ENCODE data around the gene CELF1.

The CELF1 gene

DNA sequence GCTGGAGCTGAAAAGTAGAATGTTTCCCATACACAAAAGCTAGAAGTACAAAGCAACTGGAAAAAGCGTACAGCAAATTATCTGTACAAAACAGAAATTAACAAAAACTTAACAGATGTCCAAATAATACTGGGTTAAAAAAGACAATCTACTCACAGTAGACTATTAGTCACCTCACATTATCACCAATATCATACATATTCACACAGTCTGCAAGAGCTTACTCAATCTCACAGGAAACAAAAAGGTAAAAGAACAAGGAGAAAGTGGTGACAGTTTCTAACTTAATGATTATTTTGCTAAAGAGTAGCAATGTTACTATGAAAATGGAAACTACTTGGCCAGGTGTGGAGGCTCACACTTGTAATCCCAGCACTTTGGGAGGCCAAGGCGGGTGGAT is 11.9 kb downstream of the CELF1 start:
- no peak overlapping the region for H3K4me3 ChIP-seq (ENCODE audit: low read depth in 1 of 2, low read length in 1 of 2)
- TF ChIP-seq, protein P1, sequence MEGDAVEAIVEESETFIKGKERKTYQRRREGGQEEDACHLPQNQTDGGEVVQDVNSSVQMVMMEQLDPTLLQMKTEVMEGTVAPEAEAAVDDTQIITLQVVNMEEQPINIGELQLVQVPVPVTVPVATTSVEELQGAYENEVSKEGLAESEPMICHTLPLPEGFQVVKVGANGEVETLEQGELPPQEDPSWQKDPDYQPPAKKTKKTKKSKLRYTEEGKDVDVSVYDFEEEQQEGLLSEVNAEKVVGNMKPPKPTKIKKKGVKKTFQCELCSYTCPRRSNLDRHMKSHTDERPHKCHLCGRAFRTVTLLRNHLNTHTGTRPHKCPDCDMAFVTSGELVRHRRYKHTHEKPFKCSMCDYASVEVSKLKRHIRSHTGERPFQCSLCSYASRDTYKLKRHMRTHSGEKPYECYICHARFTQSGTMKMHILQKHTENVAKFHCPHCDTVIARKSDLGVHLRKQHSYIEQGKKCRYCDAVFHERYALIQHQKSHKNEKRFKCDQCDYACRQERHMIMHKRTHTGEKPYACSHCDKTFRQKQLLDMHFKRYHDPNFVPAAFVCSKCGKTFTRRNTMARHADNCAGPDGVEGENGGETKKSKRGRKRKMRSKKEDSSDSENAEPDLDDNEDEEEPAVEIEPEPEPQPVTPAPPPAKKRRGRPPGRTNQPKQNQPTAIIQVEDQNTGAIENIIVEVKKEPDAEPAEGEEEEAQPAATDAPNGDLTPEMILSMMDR (IDR thresholded peaks at IDR 0.05), result no peak
- peaks cover 3 to 12% of the 10 kb centered on the region in 2 experiments for H3K4me1 ChIP-seq (ENCODE audit: control insufficient read depth in 1 of 2, insufficient read depth in 1 of 2, low read depth in 1 of 2, low read length in 1 of 2)
- H3K36me3 ChIP-seq, result peaks cover 3% of the 10 kb centered on the region
- no peaks in the 10 kb centered on the region for H3K9me3 ChIP-seq
- no peak overlapping the region for H3K27ac ChIP-seq
- H3K27me3 ChIP-seq, result no peaks in the 10 kb centered on the region

DNA sequence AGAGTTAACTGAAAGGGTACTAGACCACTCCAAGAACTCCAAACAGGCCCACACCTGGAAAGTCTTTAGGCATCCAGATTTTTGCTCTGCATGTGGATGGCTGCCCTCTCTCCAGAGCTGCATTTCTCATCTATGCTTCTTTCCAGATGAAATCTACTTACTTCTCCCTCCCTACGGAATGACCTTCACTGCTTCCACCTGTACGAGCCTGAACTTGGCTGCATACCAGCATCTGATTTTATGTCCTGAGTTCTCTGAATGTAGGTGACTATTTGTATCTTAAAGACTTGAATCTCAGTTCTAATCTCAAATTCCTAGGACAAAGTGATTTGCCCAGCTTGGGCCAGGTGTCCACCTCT is 13.3 kb downstream of the CELF1 start:
- TF ChIP-seq, protein P1 (IDR thresholded peaks at IDR 0.05), result no peak
- Histone ChIP-seq H3K4me3 (ENCODE audit: low read depth in 1 of 2, low read length in 1 of 2) (no peak overlapping the region), H3K27ac (no peak overlapping the region), H3K27me3 (no peaks in the 10 kb centered on the region), H3K9me3 (no peaks in the 10 kb centered on the region), H3K36me3 (peaks cover 9% of the 10 kb centered on the region), H3K4me1 (ENCODE audit: control insufficient read depth in 1 of 2, insufficient read depth in 1 of 2, low read depth in 1 of 2, low read length in 1 of 2) (peaks cover 3 to 12% of the 10 kb centered on the region in 2 experiments)

DNA sequence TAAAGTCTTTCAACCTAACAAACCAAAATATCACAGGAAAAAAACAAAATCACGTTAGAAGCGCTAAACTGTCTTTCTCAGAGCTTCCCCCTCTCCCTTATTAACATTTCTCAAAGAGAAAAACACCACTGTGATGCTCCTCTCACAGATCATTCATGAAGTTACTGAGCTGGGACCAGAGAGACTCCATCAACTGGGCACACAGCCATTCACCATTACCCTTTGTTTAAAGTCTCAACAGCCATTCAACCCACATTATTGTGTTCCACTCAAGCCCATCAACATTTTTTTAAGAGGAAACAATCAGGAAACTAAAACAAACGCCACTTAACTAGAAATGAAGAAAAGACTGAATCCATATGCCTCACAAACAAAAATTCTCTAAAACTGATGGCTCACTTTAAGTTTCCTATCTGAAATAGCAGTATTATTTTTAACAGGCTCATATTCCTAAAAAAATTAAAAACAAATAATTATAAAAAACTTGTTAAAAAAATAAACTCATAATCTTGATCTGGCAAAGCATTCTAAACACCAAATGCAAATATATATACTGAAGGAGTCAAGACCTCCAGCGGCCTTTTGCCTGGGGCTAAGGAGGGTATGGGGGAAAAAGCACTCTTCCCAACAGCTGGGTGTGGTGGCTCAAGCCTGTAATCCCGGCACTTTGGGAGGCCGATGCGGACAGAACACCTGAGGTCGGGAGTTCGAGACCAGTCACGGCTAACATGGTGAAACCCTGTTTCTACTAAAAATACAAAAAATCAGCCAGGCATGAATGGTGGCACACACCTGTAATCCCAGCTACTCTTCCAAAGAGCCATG is 14.0 kb downstream of the CELF1 start:
- peaks cover 3 to 6% of the 10 kb centered on the region in 2 experiments for H3K4me1 ChIP-seq (ENCODE audit: control insufficient read depth in 1 of 2, insufficient read depth in 1 of 2, low read depth in 1 of 2, low read length in 1 of 2)
- no peak overlapping the region for H3K4me3 ChIP-seq (ENCODE audit: low read depth in 1 of 2, low read length in 1 of 2)
- no peak overlapping the region for H3K27ac ChIP-seq
- H3K27me3 ChIP-seq, result no peaks in the 10 kb centered on the region
- H3K36me3 ChIP-seq, result peaks cover 9% of the 10 kb centered on the region
- TF ChIP-seq, protein P1 (IDR thresholded peaks at IDR 0.05), result no peak
- H3K9me3 ChIP-seq, result no peaks in the 10 kb centered on the region

DNA sequence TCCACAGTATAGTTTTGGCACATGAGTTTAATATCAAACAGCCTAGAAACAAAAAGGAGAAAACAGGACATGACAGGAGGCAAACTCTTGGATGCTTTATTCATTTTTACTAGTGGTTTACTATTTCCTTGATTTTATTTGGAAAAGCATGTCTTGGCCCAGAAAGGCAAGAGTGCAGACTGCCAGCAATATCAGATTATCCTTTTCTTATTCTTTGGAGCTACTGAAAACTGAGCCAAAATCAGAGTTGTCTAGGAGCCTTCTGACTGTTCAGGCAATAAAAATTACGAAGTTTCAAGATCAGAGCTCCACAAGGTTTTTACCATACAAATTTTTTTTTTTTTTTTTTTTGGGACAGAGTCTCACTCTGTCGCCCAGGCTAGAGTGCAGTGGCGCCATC is 16.0 kb downstream of the CELF1 start:
- Histone ChIP-seq H3K27ac (no peak overlapping the region), H3K4me1 (ENCODE audit: control insufficient read depth in 1 of 2, insufficient read depth in 1 of 2, low read depth in 1 of 2, low read length in 1 of 2) (peaks cover 3 to 6% of the 10 kb centered on the region in 2 experiments), H3K9me3 (no peaks in the 10 kb centered on the region), H3K36me3 (peaks cover 9% of the 10 kb centered on the region), H3K4me3 (ENCODE audit: low read depth in 1 of 2, low read length in 1 of 2) (no peak overlapping the region), H3K27me3 (no peaks in the 10 kb centered on the region)
- TF ChIP-seq, protein P1 (IDR thresholded peaks at IDR 0.05), result no peak

DNA sequence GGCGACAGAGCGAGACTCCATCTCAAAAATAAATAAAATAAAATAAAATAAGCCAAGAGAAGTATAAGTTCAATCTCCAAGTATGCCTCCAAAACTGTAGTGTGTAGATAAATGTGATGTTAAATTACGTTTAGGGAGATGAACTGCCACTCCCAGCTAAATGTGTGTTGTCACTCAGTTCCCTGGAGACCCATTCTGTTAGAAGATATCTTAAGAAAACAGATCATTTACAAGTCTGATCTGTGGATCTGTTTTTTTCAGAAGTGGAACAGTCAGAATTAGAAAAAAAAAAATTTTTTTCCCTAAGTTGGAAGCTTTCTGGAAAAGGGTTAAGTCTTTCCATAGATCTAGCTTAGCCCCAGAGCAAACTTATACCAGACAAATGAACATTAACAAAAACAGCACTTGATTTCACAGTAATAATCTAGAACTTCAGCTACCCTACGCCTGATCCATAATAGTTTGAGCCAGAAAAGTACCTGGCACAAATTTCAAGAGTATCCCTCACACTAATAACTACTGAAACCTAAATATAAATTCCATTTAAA is 18.2 kb downstream of the CELF1 start:
- H3K4me1 ChIP-seq (ENCODE audit: control insufficient read depth in 1 of 2, insufficient read depth in 1 of 2, low read depth in 1 of 2, low read length in 1 of 2), result no peaks in the 10 kb centered on the region
- no peaks in the 10 kb centered on the region for H3K9me3 ChIP-seq
- peaks cover 9% of the 10 kb centered on the region for H3K36me3 ChIP-seq
- H3K27me3 ChIP-seq, result no peaks in the 10 kb centered on the region
- TF ChIP-seq, protein P1 (IDR thresholded peaks at IDR 0.05), result no peak
- H3K4me3 ChIP-seq (ENCODE audit: low read depth in 1 of 2, low read length in 1 of 2), result no peak overlapping the region
- no peak overlapping the region for H3K27ac ChIP-seq
